Pulmonary artery endothelial cell (primary cell): ENCODE measurements around the gene BLTP3B. TPM values are rescaled to one million over a fixed set of nuclear protein-coding genes. Genes with fewer than 3 reads are reported as not detected.

Experiments
- DNase-seq: peaks from one replicate; pipeline ENCODE4 v3.0.0-alpha.2; 2011; ENCODE audit warnings: low read depth, low spot score
- total RNA-seq: library from RNA; depleted of rRNA; stranded (reverse); fragments of >200 nt; gene quantifications from 2 replicates; pipeline ENCODE4 v1.2.3, GENCODE V29; 2014

The BLTP3B gene
- total RNA-seq, 1 donor from 2014 or later, result 17.4 TPM

- DNase-seq, result no peak
Observed at GRCh38 chr12:100159391-100160104, 16.9 kb upstream of the BLTP3B start.

- no peak for DNase-seq
Observed at GRCh38 chr12:100158535-100158934, 15.9 kb upstream of the BLTP3B start.

- DNase-seq, result no peak
Observed at GRCh38 chr12:100157427-100157821, 14.8 kb upstream of the BLTP3B start.

- DNase-seq, result no peak
Observed at GRCh38 chr12:100156731-100157426, 14.2 kb upstream of the BLTP3B start.

- DNase-seq, result no peak
Observed at GRCh38 chr12:100154474-100155247, 12.0 kb upstream of the BLTP3B start.

- DNase-seq, result no peak
Observed at GRCh38 chr12:100153131-100153530, 10.5 kb upstream of the BLTP3B start.

- no peak for DNase-seq
Observed at GRCh38 chr12:100151769-100152168, 9.1 kb upstream of the BLTP3B start.

- no peak for DNase-seq
Observed at GRCh38 chr12:100146252-100146651, 3.6 kb upstream of the BLTP3B start.

- DNase-seq, result no peak
Observed at GRCh38 chr12:100145643-100146042, 3.0 kb upstream of the BLTP3B start.

- DNase-seq, result no peak
Observed at GRCh38 chr12:100141998-100142850, 450 bp downstream of the BLTP3B start.

- no peak for DNase-seq
Observed at GRCh38 chr12:100141666-100141997, 1.0 kb downstream of the BLTP3B start.

- no peak for DNase-seq
Observed at GRCh38 chr12:100138803-100139098, 3.9 kb downstream of the BLTP3B start.

- no peak for DNase-seq
Observed at GRCh38 chr12:100138048-100138802, 4.4 kb downstream of the BLTP3B start.

GRCh38 chr12:100133200-100133599 is 9.5 kb downstream of the BLTP3B start:
- DNase-seq, result no peak

GRCh38 chr12:100128512-100128908 is 14.2 kb downstream of the BLTP3B start:
- no peak for DNase-seq

GRCh38 chr12:100127766-100128511 is 14.7 kb downstream of the BLTP3B start:
- no peak for DNase-seq

- no peak for DNase-seq
Observed at GRCh38 chr12:100123316-100124095, 19.2 kb downstream of the BLTP3B start.

GRCh38 chr12:100120355-100120754 is 22.3 kb downstream of the BLTP3B start:
- no peak for DNase-seq

- no peak for DNase-seq
Observed at GRCh38 chr12:100115291-100115690, 27.4 kb downstream of the BLTP3B start.
